WTC11 (cell line): ENCODE results near the gene RPL37A. TPM values are rescaled to one million over a fixed set of nuclear protein-coding genes. Genes with fewer than 3 reads are reported as not detected.
A peak's percentile ranks its signal among the peaks of the same experiment; 100 is the strongest.

Experiments
- ATAC-seq: fragments of 200-7000 bp; cut with Tn5 transposase; 2 replicates; pipeline ENCODE4 v1.10.0; 2021; ENCODE audit warnings: mild to moderate bottlenecking, moderate library complexity
- CTCF ChIA-PET: fragments of 300-600 bp; sonication (Branson Sonifier 250); formaldehyde crosslinking; loops from one replicate; lab custom pipeline; 2021; ENCODE audit warnings: antibody characterized with exemption; lab: Charles Lee
- POLR2A ChIA-PET: fragments of 350-600 bp; sonication (Branson Sonifier 250); formaldehyde crosslinking; loops from one replicate; lab custom pipeline; 2021; ENCODE audit warnings: antibody characterized with exemption; lab: Charles Lee
- DNase-seq: peaks from one replicate; pipeline ENCODE4 v3.0.0; 2021; ENCODE audit warnings: low spot score
- H3K27ac Mint-ChIP-seq: 2 replicates; pipeline ENCODE4 v1.8.0; 2021; ENCODE audit warnings: mixed read lengths
- H3K27me3 Mint-ChIP-seq: 2 replicates; pipeline ENCODE4 v1.8.0; 2021; ENCODE audit warnings: low read depth, mild to moderate bottlenecking, moderate library complexity, mixed read lengths
- H3K36me3 Mint-ChIP-seq: 2 replicates; pipeline ENCODE4 v1.8.0; 2021; ENCODE audit warnings: mixed read lengths
- H3K4me1 Mint-ChIP-seq: 2 replicates; pipeline ENCODE4 v1.8.0; 2022; ENCODE audit warnings: mixed read lengths
- H3K4me3 Mint-ChIP-seq: 2 replicates; pipeline ENCODE4 v1.8.0; 2021; ENCODE audit warnings: mild to moderate bottlenecking, moderate library complexity, mixed read lengths
- H3K9me3 Mint-ChIP-seq: 2 replicates; pipeline ENCODE4 v1.8.0; 2021; ENCODE audit warnings: mixed read lengths
- CREB1 ChIP-seq: sonication (generic); formaldehyde crosslinking; IDR thresholded peaks from 2 replicates; pipeline ENCODE4 v1.8.0; 2023; ENCODE audit warnings: mild to moderate bottlenecking, missing genetic modification reagents
- CREM ChIP-seq: sonication (generic); formaldehyde crosslinking; IDR thresholded peaks from 2 replicates; pipeline ENCODE4 v1.8.1; 2022; ENCODE audit warnings: mild to moderate bottlenecking, missing genetic modification reagents, moderate library complexity
- EMX1 ChIP-seq: fragments of 250-450 bp; sonication (Bioruptor Pico); IDR thresholded peaks from 2 replicates; pipeline ENCODE4 v1.8.0; 2021; ENCODE audit warnings: mild to moderate bottlenecking
- ERG ChIP-seq: fragments of 250-450 bp; sonication (Bioruptor Pico); IDR thresholded peaks from 2 replicates; pipeline ENCODE4 v1.8.0; 2021; ENCODE audit warnings: mild to moderate bottlenecking
- FOXJ3 ChIP-seq: sonication (generic); formaldehyde crosslinking; IDR thresholded peaks from 2 replicates; pipeline ENCODE4 v1.9.0; 2021; ENCODE audit warnings: missing genetic modification reagents, mild to moderate bottlenecking, borderline replicate concordance
- FOXP1 ChIP-seq: sonication (generic); formaldehyde crosslinking; IDR thresholded peaks from 2 replicates; pipeline ENCODE4 v1.8.0; 2022; ENCODE audit warnings: missing genetic modification reagents, mild to moderate bottlenecking, moderate library complexity, borderline replicate concordance
- MLX ChIP-seq: sonication (generic); formaldehyde crosslinking; IDR thresholded peaks from 2 replicates; pipeline ENCODE4 v1.8.1; 2023; ENCODE audit warnings: mild to moderate bottlenecking, missing genetic modification reagents, moderate library complexity
- NR1H2 ChIP-seq: sonication (generic); formaldehyde crosslinking; IDR thresholded peaks from 2 replicates; pipeline ENCODE4 v1.9.0; 2021; ENCODE audit warnings: mild to moderate bottlenecking, moderate library complexity, missing genetic modification reagents
- RORB ChIP-seq: fragments of 250-450 bp; sonication (Bioruptor Pico); IDR thresholded peaks from 2 replicates; pipeline ENCODE4 v1.9.0; 2021; ENCODE audit warnings: mild to moderate bottlenecking
- SOX15 ChIP-seq: fragments of 250-450 bp; sonication (Bioruptor Pico); IDR thresholded peaks from 2 replicates; pipeline ENCODE4 v1.9.0; 2021; ENCODE audit warnings: mild to moderate bottlenecking
- TCF7 ChIP-seq: sonication (generic); formaldehyde crosslinking; IDR thresholded peaks from 2 replicates; pipeline ENCODE4 v1.8.0; 2022; ENCODE audit warnings: mild to moderate bottlenecking, low read depth, missing genetic modification reagents, moderate library complexity
- TEAD1 ChIP-seq: sonication (generic); formaldehyde crosslinking; IDR thresholded peaks from 2 replicates; pipeline ENCODE4 v1.8.0; 2022; ENCODE audit warnings: mild to moderate bottlenecking, missing genetic modification reagents
- ZBTB43 ChIP-seq: sonication (generic); formaldehyde crosslinking; IDR thresholded peaks from 2 replicates; pipeline ENCODE4 v1.8.1; 2023; ENCODE audit warnings: mild to moderate bottlenecking, missing genetic modification reagents
- ZMAT4 ChIP-seq: fragments of 250-450 bp; sonication (Bioruptor Pico); IDR thresholded peaks from 2 replicates; pipeline ENCODE4 v1.9.0; 2021; ENCODE audit warnings: mild to moderate bottlenecking
- ZNF121 ChIP-seq: sonication (generic); formaldehyde crosslinking; IDR thresholded peaks from 2 replicates; pipeline ENCODE4 v1.8.0; 2023; ENCODE audit warnings: missing genetic modification reagents
- ZNF263 ChIP-seq: sonication (generic); formaldehyde crosslinking; IDR thresholded peaks from 2 replicates; pipeline ENCODE4 v1.8.1; 2022; ENCODE audit warnings: low read depth, mild to moderate bottlenecking, moderate library complexity, missing genetic modification reagents
- ZNF416 ChIP-seq: fragments of 250-450 bp; sonication (Bioruptor Pico); IDR thresholded peaks from 2 replicates; pipeline ENCODE4 v1.9.0; 2021; ENCODE audit warnings: mild to moderate bottlenecking, inconsistent platforms
- ZNF532 ChIP-seq: fragments of 250-450 bp; sonication (Bioruptor Pico); IDR thresholded peaks from 2 replicates; pipeline ENCODE4 v1.9.0; 2021; ENCODE audit warnings: mild to moderate bottlenecking, borderline replicate concordance
- total RNA-seq: library from RNA; stranded (reverse); gene quantifications from 3 replicates; pipeline ENCODE4 v1.2.3, GENCODE V29; 2021
- TF ChIP-seq, protein P1 (sequence below): sonication (generic); formaldehyde crosslinking; conservative IDR thresholded peaks from 2 replicates; pipeline ENCODE4 v1.8.1; 2022; ENCODE audit warnings: mild to moderate bottlenecking, missing genetic modification reagents
- TF ChIP-seq, protein P2 (sequence below): fragments of 250-450 bp; sonication (Bioruptor Pico); IDR thresholded peaks from 2 replicates; pipeline ENCODE4 v2.1.2; 2022; ENCODE audit warnings: mild to moderate bottlenecking, moderate library complexity
- TF ChIP-seq, protein P3 (sequence below): sonication (generic); formaldehyde crosslinking; IDR thresholded peaks from 2 replicates; pipeline ENCODE4 v1.8.0; 2022; ENCODE audit warnings: mild to moderate bottlenecking, missing genetic modification reagents

RPL37A gene
- total RNA-seq, 1 experiment from 2014 or later: 3,135 TPM

DNA sequence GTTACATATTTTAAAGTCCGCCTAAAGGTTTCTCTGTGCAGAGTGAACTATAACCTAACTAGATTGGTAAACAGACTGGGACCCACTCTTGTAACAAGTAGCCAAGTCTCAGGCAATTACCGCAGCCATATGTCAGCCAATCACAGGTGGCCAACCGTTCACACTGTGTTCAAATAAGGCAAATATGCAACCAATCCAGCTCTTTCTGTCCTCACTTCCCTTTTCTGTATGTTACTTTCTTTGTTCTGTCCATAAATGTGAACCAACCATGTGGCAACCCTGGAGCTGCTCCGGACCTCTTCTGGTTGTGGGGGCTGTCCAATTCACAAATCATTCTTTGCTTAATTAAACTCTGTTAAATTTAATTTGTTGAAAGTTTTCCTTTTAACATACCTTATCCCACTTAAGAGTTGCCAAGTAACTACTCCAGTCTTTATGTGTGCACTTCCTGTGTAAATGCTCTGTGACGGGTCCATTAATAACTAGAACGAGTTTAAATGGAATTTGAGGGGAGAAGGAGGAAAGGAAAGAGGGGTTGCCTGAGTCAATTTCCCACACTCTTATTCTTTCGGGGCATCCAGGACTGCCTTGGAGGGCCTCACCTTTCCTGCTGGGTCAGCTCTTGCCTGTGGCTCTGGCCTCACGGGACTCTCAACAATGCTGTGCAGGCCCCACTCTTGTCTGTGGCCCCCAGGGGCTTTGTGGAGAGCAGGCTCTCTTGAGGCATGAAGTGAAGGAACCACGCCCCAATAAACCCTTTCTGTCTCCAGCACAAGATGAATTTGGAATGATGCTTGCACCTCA lies 6.6 kb upstream of the RPL37A start:
- Mint-ChIP-seq H3K27me3 (no peaks in the 10 kb centered on the region), H3K4me3 (no peak overlapping the region), H3K36me3 (no peaks in the 10 kb centered on the region), H3K27ac (peak overlapping the region; percentile 23; the same call in 1 of the 2 replicates), H3K9me3 (no peaks in the 10 kb centered on the region), H3K4me1 (peaks cover 6% of the 10 kb centered on the region; the same call in 1 of the 2 replicates)
- peak; percentile 49; the same call in 1 of the 2 replicates for ATAC-seq
- DNase-seq: no peak
- CTCF ChIA-PET: interaction anchor here (1.2 to 1.6 kb wide), 2 partner anchors 209 to 269 kb away, joined by 3 read pairs; no protein-coding TSS in a partner anchor
- no peak for TF ChIP-seq MLX (CRISPR knock-in tag)
- TF ChIP-seq RORB (CRISPR knock-in tag): no peak
- no peak for TF ChIP-seq TCF7 (CRISPR knock-in tag)
- TF ChIP-seq ERG (CRISPR knock-in tag): no peak
- TF ChIP-seq FOXJ3 (CRISPR knock-in tag): no peak
- TF ChIP-seq CREB1: no peak
- no peak for TF ChIP-seq ZMAT4 (CRISPR knock-in tag)
- TF ChIP-seq, protein P1, sequence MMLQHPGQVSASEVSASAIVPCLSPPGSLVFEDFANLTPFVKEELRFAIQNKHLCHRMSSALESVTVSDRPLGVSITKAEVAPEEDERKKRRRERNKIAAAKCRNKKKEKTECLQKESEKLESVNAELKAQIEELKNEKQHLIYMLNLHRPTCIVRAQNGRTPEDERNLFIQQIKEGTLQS (CRISPR knock-in tag): no peak
- no peak for TF ChIP-seq SOX15 (CRISPR knock-in tag)
- no peak for TF ChIP-seq EMX1 (CRISPR knock-in tag)
- TF ChIP-seq FOXP1 (CRISPR knock-in tag): no peak
- no peak for TF ChIP-seq ZNF263 (CRISPR knock-in tag)
- no peak for TF ChIP-seq ZBTB43 (CRISPR knock-in tag)
- no peak for TF ChIP-seq ZNF121 (CRISPR knock-in tag)
- POLR2A ChIA-PET: no interaction called here

DNA sequence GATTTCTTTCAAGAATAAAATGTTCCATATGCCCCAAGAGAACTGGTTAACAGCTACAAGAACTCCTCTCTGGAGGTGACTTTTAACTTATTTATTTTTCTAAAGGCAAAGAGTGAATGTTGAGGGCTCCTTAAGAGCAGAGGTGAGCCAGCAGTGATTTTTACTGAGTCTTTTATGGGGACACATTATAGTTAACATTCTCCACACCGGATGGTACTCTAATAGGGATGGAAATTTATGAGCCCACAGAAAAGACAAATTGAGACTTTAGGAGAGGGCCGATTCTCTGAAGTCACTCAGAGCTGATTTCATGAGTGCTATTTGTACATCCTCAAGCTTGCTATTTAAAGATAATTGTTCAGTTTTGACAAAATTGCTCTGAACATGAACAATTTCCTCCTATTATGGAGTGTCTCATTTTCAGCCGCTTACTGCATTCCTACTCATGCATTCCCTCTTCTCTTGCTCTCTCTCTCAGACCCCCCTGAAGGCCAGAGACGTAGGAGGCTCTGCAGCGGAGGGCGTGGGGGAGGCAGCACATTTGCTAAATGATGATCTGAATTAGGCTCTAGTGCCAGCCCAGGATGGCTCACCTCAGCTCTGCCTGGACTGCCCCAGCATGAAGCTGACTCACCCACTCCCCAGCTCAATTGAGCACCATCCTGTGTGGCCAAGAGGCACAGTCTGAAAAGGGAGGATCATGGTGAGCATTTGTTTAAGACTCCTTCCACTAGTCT lies 5.9 kb upstream of the RPL37A start:
- H3K36me3 Mint-ChIP-seq: no peaks in the 10 kb centered on the region
- H3K9me3 Mint-ChIP-seq: no peaks in the 10 kb centered on the region
- CTCF ChIA-PET: interaction anchor here (1.6 kb wide), 1 partner anchor 270 kb away, joined by 3 read pairs; no protein-coding TSS in a partner anchor
- H3K4me3 Mint-ChIP-seq: no peak overlapping the region
- no peak for ATAC-seq
- no peak for DNase-seq
- TF ChIP-seq, protein P1 (CRISPR knock-in tag): no peak
- TF ChIP-seq, protein P2, sequence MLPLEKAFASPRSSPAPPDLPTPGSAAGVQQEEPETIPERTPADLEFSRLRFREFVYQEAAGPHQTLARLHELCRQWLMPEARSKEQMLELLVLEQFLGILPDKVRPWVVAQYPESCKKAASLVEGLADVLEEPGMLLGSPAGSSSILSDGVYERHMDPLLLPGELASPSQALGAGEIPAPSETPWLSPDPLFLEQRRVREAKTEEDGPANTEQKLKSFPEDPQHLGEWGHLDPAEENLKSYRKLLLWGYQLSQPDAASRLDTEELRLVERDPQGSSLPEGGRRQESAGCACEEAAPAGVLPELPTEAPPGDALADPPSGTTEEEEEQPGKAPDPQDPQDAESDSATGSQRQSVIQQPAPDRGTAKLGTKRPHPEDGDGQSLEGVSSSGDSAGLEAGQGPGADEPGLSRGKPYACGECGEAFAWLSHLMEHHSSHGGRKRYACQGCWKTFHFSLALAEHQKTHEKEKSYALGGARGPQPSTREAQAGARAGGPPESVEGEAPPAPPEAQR (CRISPR knock-in tag): no peak
- no peak for TF ChIP-seq TEAD1
- no peak for TF ChIP-seq ZNF532 (CRISPR knock-in tag)
- no peak for TF ChIP-seq CREB1
- TF ChIP-seq NR1H2 (CRISPR knock-in tag): no peak
- TF ChIP-seq FOXP1 (CRISPR knock-in tag): no peak
- TF ChIP-seq CREM (CRISPR knock-in tag): no peak
- TF ChIP-seq ZNF263 (CRISPR knock-in tag): no peak
- TF ChIP-seq, protein P3, sequence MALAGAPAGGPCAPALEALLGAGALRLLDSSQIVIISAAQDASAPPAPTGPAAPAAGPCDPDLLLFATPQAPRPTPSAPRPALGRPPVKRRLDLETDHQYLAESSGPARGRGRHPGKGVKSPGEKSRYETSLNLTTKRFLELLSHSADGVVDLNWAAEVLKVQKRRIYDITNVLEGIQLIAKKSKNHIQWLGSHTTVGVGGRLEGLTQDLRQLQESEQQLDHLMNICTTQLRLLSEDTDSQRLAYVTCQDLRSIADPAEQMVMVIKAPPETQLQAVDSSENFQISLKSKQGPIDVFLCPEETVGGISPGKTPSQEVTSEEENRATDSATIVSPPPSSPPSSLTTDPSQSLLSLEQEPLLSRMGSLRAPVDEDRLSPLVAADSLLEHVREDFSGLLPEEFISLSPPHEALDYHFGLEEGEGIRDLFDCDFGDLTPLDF: no peak
- no peak for TF ChIP-seq ZNF416 (CRISPR knock-in tag)
- H3K27me3 Mint-ChIP-seq: no peaks in the 10 kb centered on the region
- peaks cover 11% of the 10 kb centered on the region for H3K4me1 Mint-ChIP-seq
- H3K27ac Mint-ChIP-seq: no peak overlapping the region
- POLR2A ChIA-PET: no interaction called here
